Uterus (tissue), 2 donors: ENCODE measurements around the gene CRIP1.

Experiments
- CTCF ChIP-seq, 4 experiments: fragments of 200-600 bp in 2 of 4; fragments of 450-650 bp in 2 of 4; sonication (generic) in 2 of 4; IDR thresholded peaks; one replicate each; pipeline ENCODE4 v1.5.1; 2016 to 2019; ENCODE audit warnings: antibody characterized with exemption in 4 of 4, mild to moderate bottlenecking in 2 of 4, moderate library complexity in 1 of 4
- POLR2A ChIP-seq, 2 donors: fragments of 450-650 bp; IDR thresholded peaks; one replicate each; pipeline ENCODE4 v1.6.1; 2016; ENCODE audit warnings: antibody characterized with exemption in 2 of 2, mild to moderate bottlenecking in 1 of 2, moderate library complexity in 1 of 2

DNA sequence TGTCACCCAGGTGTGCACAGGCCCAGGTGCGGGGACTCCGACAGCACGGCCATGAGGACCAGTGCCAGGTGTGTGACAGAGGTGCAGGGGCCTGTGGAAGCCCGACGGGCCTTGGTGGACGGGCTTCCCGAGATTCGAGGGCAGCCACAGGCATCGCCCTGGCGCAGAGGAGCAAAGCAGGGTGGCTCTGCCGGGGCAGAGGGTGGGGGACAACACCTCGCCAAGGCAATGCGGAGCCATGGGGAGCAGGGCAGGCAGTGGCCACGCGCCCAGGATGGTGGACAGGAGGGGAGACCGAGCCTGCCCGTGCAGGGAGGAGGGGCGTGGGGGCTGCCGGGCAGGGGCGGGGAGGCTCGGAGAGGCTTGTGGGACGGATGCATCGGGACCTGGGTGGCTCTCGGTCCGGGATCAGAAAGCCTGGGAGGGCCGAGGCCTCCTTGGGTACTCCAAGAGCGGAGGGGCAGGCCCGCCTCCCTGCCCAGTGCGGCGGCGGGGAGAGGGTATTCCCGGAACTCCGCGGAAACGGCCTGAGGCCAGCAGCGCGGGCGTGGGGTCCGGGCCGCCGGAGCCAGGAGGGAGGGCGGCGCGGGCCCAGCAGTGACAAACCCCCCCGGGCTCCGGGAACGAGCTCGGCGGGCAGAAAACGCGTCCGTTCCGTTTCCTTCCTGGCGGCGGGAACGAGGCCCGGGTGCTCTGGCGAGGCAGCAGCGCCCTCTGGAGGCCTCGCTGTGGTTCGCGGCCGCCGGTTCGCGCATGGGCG lies 41.3 kb downstream of the CRIP1 start:
- TF ChIP-seq CTCF (IDR thresholded peaks at IDR 0.05) (peak; percentile 72 to 96 (median 94)), POLR2A (IDR thresholded peaks at IDR 0.05) (peak in 1 of 2 donors; percentile 57)
